ENCODE measurements around the gene ZNF239. TPM values are rescaled to one million over a fixed set of nuclear protein-coding genes. Genes with fewer than 3 reads are reported as not detected.

Gene ZNF239
- total RNA-seq, 1 donor from 2014 or later = 9.5 TPM

DNA sequence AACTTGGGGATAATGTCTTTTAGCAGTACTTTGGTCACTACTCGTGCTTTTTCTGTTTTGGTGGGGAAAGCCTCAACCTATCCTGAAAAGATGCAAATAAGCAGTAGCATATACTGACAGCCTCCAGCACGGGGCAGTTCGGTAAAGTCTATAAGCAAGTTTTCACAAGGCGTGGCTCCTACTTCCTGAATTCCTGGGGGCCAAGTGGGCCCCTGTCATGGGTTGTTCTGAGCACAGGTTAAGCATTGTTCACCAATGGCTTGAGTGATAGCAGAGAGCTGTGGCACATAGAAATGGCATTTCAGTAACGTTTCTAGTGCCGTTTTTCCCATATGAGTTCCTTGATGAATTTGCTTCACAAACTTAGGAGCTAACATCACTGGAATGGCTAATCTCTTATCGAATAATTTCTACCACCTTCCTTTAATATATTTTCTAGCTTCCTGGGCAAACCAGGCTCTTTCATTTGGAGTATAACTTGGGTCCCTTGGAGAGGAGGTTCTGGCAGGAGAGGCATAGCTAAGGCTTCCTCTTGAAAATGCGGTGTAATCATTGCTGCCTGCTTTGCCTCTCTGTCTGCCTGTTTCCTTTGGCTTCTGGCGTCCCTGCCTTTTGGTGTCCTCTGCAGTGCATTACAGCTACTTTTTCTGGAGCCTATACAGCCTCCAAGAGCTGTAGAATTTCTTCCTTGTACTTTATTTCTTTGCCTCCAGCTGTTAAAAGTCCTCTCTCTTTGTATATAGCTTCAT is 11.7 kb upstream of the ZNF239 start:
- Mint-ChIP-seq H3K27ac (no peak overlapping the region), H3K4me1 (no peaks in the 10 kb centered on the region), H3K27me3 (ENCODE audit: low read depth) (peaks cover 37% of the 10 kb centered on the region), H3K9me3 (peaks cover 4% of the 10 kb centered on the region), H3K4me3 (no peak overlapping the region), H3K36me3 (no peaks in the 10 kb centered on the region)
- TF ChIP-seq, protein P1, sequence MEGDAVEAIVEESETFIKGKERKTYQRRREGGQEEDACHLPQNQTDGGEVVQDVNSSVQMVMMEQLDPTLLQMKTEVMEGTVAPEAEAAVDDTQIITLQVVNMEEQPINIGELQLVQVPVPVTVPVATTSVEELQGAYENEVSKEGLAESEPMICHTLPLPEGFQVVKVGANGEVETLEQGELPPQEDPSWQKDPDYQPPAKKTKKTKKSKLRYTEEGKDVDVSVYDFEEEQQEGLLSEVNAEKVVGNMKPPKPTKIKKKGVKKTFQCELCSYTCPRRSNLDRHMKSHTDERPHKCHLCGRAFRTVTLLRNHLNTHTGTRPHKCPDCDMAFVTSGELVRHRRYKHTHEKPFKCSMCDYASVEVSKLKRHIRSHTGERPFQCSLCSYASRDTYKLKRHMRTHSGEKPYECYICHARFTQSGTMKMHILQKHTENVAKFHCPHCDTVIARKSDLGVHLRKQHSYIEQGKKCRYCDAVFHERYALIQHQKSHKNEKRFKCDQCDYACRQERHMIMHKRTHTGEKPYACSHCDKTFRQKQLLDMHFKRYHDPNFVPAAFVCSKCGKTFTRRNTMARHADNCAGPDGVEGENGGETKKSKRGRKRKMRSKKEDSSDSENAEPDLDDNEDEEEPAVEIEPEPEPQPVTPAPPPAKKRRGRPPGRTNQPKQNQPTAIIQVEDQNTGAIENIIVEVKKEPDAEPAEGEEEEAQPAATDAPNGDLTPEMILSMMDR (IDR thresholded peaks at IDR 0.05; ENCODE audit: unreplicated experiment) = no peak
- no peak for DNase-seq (ENCODE audit: low spot score in 2 of 2, unreplicated experiment in 2 of 2)

GRCh38 chr10:43585046-43585445 is 10.6 kb upstream of the ZNF239 start:
- TF ChIP-seq, protein P1 (IDR thresholded peaks at IDR 0.05; ENCODE audit: unreplicated experiment) = no peak
- no peak for DNase-seq (ENCODE audit: low spot score in 2 of 2, unreplicated experiment in 2 of 2)
- no peaks in the 10 kb centered on the region for H3K4me1 Mint-ChIP-seq
- H3K27me3 Mint-ChIP-seq (ENCODE audit: low read depth) = peaks cover 46% of the 10 kb centered on the region
- no peak overlapping the region for H3K27ac Mint-ChIP-seq
- H3K9me3 Mint-ChIP-seq = no peaks in the 10 kb centered on the region
- no peaks in the 10 kb centered on the region for H3K36me3 Mint-ChIP-seq
- no peak overlapping the region for H3K4me3 Mint-ChIP-seq

DNA sequence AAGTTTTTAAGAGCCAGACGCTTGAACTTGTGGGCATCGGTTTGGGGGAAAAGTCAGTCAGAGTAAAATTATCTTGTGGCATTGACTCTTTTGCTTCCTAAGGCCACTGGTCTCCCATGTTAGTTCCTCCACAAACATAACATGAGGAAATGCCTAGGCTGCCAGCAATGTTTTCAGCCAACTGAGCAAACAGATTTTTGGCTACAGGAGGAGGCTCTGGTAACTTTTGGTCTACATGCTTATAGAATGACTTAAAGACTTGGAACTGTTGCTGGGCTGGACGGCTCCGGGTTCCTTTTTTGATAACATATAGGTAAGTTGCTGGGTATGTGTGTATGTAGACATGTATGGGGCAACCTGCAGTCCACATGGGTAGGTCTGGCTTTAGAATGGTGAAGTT is 9.6 kb upstream of the ZNF239 start:
- Mint-ChIP-seq H3K36me3 (no peaks in the 10 kb centered on the region), H3K27ac (no peak overlapping the region), H3K4me3 (no peak overlapping the region), H3K9me3 (no peaks in the 10 kb centered on the region), H3K27me3 (ENCODE audit: low read depth) (peaks cover 47% of the 10 kb centered on the region), H3K4me1 (no peaks in the 10 kb centered on the region)
- no peak for DNase-seq (ENCODE audit: low spot score in 2 of 2, unreplicated experiment in 2 of 2)
- TF ChIP-seq, protein P1 (IDR thresholded peaks at IDR 0.05; ENCODE audit: unreplicated experiment) = no peak

DNA sequence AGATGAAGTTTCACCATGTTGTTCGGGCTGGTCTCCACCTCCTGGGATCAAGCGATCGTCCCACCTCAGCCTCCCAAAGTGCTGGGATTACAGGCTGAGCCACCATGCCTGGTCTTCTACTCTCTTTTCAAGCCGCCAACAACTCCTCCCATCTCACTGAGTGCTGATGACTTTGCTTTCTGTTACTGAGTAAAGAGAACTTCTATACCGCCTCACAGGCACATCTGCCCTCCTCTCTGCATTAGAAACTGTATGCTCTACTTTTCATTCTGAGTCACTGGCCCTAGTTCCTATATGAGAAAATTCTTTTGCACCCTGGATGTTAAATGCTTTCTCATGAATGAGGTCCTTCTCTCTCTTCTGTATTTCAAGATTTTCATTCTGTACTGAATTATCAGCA is 2.2 kb upstream of the ZNF239 start:
- Mint-ChIP-seq H3K27me3 (ENCODE audit: low read depth) (peaks cover 41% of the 10 kb centered on the region), H3K9me3 (peaks cover 25% of the 10 kb centered on the region)
- TF ChIP-seq, protein P1 (IDR thresholded peaks at IDR 0.05; ENCODE audit: unreplicated experiment) = no peak

GRCh38 chr10:43576062-43576461 is 1.6 kb upstream of the ZNF239 start:
- no peak overlapping the region for H3K27ac Mint-ChIP-seq
- peak overlapping the region; percentile 6 for H3K4me3 Mint-ChIP-seq
- peaks cover 14% of the 10 kb centered on the region for H3K4me1 Mint-ChIP-seq
- peaks cover 38% of the 10 kb centered on the region for H3K27me3 Mint-ChIP-seq (ENCODE audit: low read depth)
- TF ChIP-seq, protein P1 (IDR thresholded peaks at IDR 0.05; ENCODE audit: unreplicated experiment) = no peak
- peaks cover 2% of the 10 kb centered on the region for H3K36me3 Mint-ChIP-seq
- DNase-seq (ENCODE audit: low spot score in 2 of 2, unreplicated experiment in 2 of 2) = no peak
- H3K9me3 Mint-ChIP-seq = peaks cover 25% of the 10 kb centered on the region

More for the DNA sequence above, 2.2 kb upstream of the ZNF239 start:
- no peak overlapping the region for H3K27ac Mint-ChIP-seq
- DNase-seq (ENCODE audit: low spot score in 2 of 2, unreplicated experiment in 2 of 2) = no peak
- no peak overlapping the region for H3K4me3 Mint-ChIP-seq
- H3K36me3 Mint-ChIP-seq = no peaks in the 10 kb centered on the region
- peaks cover 14% of the 10 kb centered on the region for H3K4me1 Mint-ChIP-seq
